ENCODE measurements around the gene HVCN1. TPM values are rescaled to one million over a fixed set of nuclear protein-coding genes. Genes with fewer than 3 reads are reported as not detected.

HVCN1 gene
- total and polyA plus RNA-seq, 2 of the 13 experiments (the other 11 are each of a cell fraction or from before 2014, with no cell fraction given), result 0.49 to 1.3 TPM

DNA sequence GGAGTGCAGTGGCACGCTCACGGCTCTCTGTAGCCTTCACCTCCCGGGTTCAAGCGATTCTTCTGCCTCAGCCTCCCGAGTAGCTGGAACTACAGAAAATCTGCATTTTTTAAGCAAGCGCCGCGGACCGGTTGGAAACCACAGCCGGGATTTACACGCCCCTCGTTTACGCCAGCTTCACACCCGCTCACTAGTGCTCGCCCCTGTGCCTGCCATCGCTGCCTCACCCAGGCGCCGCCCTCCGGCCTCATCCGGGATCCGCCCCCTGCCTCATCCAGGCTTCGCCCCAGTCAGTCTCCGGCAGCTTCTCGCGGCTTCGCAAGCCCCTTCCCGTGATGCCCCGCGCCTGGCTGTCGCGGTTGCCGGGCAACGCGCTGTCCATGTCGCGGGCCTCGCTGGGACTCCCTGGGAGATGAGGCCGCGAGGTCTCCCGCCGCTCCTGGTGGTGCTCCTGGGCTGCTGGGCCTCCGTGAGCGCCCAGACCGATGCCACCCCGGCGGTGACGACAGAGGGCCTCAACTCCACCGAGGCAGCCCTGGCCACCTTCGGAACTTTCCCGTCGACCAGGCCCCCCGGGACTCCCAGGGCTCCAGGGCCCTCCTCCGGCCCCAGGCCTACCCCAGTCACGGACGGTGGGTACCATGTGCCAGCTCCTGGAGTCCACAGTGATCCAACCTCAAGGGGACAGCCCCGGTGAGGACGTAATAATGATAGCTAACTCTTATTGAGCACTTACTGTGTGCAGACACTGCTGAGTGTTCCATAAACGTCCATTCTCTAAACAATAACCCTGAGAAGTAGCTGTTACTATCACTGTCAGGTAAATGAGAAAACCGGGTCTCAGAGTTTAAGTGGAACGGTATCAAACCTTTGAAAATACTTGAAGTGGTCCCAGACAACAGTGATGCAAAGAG, 74.9 kb downstream of the HVCN1 start, which contains the start of gene TCTN1 (continued):
- TF ChIP-seq, protein P1, sequence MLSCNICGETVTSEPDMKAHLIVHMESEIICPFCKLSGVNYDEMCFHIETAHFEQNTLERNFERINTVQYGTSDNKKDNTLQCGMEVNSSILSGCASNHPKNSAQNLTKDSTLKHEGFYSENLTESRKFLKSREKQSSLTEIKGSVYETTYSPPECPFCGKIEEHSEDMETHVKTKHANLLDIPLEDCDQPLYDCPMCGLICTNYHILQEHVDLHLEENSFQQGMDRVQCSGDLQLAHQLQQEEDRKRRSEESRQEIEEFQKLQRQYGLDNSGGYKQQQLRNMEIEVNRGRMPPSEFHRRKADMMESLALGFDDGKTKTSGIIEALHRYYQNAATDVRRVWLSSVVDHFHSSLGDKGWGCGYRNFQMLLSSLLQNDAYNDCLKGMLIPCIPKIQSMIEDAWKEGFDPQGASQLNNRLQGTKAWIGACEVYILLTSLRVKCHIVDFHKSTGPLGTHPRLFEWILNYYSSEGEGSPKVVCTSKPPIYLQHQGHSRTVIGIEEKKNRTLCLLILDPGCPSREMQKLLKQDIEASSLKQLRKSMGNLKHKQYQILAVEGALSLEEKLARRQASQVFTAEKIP (CRISPR knock-in tag; IDR thresholded peaks at IDR 0.05; ENCODE audit: borderline replicate concordance), result no peak
- TF ChIP-seq, protein P2, sequence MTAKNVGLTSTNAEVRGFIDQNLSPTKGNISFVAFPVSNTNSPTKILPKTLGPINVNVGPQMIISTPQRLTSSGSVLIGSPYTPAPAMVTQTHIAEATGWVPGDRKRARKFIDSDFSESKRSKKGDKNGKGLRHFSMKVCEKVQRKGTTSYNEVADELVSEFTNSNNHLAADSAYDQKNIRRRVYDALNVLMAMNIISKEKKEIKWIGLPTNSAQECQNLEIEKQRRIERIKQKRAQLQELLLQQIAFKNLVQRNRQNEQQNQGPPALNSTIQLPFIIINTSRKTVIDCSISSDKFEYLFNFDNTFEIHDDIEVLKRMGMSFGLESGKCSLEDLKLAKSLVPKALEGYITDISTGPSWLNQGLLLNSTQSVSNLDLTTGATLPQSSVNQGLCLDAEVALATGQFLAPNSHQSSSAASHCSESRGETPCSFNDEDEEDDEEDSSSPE (CRISPR knock-in tag; IDR thresholded peaks at IDR 0.05), result peak; percentile 87
- TF ChIP-seq NR2F6 (IDR thresholded peaks at IDR 0.05), result no peak
- TF ChIP-seq NR2F6 (CRISPR knock-in tag; IDR thresholded peaks at IDR 0.05), result no peak; the same call in 1 of the 2 replicates
- TF ChIP-seq KDM3A (CRISPR knock-in tag; IDR thresholded peaks at IDR 0.05; ENCODE audit: low read depth), result no peak
- TF ChIP-seq, protein P3, sequence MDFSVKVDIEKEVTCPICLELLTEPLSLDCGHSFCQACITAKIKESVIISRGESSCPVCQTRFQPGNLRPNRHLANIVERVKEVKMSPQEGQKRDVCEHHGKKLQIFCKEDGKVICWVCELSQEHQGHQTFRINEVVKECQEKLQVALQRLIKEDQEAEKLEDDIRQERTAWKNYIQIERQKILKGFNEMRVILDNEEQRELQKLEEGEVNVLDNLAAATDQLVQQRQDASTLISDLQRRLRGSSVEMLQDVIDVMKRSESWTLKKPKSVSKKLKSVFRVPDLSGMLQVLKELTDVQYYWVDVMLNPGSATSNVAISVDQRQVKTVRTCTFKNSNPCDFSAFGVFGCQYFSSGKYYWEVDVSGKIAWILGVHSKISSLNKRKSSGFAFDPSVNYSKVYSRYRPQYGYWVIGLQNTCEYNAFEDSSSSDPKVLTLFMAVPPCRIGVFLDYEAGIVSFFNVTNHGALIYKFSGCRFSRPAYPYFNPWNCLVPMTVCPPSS (IDR thresholded peaks at IDR 0.05), result no peak
- peak; percentile 98 for TF ChIP-seq ZFY (CRISPR knock-in tag; IDR thresholded peaks at IDR 0.05)
- no peak for TF ChIP-seq REPIN1 (CRISPR knock-in tag; IDR thresholded peaks at IDR 0.05; ENCODE audit: borderline replicate concordance, low read depth)
- TF ChIP-seq, protein P4, sequence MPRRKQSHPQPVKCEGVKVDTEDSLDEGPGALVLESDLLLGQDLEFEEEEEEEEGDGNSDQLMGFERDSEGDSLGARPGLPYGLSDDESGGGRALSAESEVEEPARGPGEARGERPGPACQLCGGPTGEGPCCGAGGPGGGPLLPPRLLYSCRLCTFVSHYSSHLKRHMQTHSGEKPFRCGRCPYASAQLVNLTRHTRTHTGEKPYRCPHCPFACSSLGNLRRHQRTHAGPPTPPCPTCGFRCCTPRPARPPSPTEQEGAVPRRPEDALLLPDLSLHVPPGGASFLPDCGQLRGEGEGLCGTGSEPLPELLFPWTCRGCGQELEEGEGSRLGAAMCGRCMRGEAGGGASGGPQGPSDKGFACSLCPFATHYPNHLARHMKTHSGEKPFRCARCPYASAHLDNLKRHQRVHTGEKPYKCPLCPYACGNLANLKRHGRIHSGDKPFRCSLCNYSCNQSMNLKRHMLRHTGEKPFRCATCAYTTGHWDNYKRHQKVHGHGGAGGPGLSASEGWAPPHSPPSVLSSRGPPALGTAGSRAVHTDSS (CRISPR knock-in tag; conservative IDR thresholded peaks at IDR 0.05), result no peak
- TF ChIP-seq, protein P5, sequence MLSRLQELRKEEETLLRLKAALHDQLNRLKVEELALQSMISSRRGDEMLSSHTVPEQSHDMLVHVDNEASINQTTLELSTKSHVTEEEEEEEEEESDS (CRISPR knock-in tag; IDR thresholded peaks at IDR 0.05; ENCODE audit: borderline replicate concordance), result peak; percentile 30; the same call in 1 of the 2 replicates
- no peak for TF ChIP-seq TCF7L2 (IDR thresholded peaks at IDR 0.05; ENCODE audit: low read depth, low read length)
- no peak for TF ChIP-seq POLR2AphosphoS2 (IDR thresholded peaks at IDR 0.05; ENCODE audit: low read depth, low read length)
- TF ChIP-seq ZNF24 (IDR thresholded peaks at IDR 0.05), result no peak
- TF ChIP-seq, protein P6, sequence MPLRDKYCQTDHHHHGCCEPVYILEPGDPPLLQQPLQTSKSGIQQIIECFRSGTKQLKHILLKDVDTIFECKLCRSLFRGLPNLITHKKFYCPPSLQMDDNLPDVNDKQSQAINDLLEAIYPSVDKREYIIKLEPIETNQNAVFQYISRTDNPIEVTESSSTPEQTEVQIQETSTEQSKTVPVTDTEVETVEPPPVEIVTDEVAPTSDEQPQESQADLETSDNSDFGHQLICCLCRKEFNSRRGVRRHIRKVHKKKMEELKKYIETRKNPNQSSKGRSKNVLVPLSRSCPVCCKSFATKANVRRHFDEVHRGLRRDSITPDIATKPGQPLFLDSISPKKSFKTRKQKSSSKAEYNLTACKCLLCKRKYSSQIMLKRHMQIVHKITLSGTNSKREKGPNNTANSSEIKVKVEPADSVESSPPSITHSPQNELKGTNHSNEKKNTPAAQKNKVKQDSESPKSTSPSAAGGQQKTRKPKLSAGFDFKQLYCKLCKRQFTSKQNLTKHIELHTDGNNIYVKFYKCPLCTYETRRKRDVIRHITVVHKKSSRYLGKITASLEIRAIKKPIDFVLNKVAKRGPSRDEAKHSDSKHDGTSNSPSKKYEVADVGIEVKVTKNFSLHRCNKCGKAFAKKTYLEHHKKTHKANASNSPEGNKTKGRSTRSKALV (CRISPR knock-in tag; IDR thresholded peaks at IDR 0.05), result 0 out of 2 replicates have a peak, but pooled peaks have one; percentile 33
- peak; percentile 19; the same call in 1 of the 2 replicates for TF ChIP-seq TSC22D2 (CRISPR knock-in tag; IDR thresholded peaks at IDR 0.05; ENCODE audit: borderline replicate concordance)
- 0 out of 2 replicates have a peak, but pooled peaks have one; percentile 40 for TF ChIP-seq ZSCAN20 (CRISPR knock-in tag; IDR thresholded peaks at IDR 0.05; ENCODE audit: borderline replicate concordance)
- TF ChIP-seq NR2C2 (CRISPR knock-in tag; IDR thresholded peaks at IDR 0.05; ENCODE audit: borderline replicate concordance), result peak; percentile 42; the same call in 1 of the 2 replicates
- TF ChIP-seq ZSCAN22 (CRISPR knock-in tag; IDR thresholded peaks at IDR 0.05), result no peak
- TF ChIP-seq, protein P7, sequence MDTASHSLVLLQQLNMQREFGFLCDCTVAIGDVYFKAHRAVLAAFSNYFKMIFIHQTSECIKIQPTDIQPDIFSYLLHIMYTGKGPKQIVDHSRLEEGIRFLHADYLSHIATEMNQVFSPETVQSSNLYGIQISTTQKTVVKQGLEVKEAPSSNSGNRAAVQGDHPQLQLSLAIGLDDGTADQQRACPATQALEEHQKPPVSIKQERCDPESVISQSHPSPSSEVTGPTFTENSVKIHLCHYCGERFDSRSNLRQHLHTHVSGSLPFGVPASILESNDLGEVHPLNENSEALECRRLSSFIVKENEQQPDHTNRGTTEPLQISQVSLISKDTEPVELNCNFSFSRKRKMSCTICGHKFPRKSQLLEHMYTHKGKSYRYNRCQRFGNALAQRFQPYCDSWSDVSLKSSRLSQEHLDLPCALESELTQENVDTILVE (CRISPR knock-in tag; IDR thresholded peaks at IDR 0.05), result no peak
- TF ChIP-seq KDM4B (CRISPR knock-in tag; IDR thresholded peaks at IDR 0.05), result 0 out of 2 replicates have a peak, but pooled peaks have one; percentile 22
